Measurements from ENCODE around the gene LRRC3.

DNA sequence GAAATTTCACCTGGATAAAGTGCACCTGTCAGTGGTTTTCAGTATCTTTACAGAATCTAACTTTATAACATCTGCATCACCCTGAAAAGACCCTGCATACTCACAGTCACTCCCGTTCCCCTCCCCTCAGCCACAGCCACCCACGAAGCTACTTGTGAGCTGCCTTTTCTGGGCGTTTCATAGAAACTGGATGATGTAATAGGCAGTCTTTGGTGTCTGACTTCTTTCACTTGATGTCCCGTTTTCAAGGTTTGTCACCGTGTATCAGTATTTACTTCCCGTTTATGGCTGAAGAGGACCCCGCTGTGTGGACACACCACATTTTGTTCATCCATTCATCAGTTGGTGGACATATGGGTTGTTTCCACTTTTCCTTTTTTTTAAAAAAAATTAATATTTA, 47.8 kb upstream of the LRRC3 start:
- no peak for TF ChIP-seq CTCF (IDR thresholded peaks at IDR 0.05)
- no peak for TF ChIP-seq POLR2A (IDR thresholded peaks at IDR 0.05)

Data from Peyer's patch (tissue), 4 donors.